HTR-8/SVneo (cell line): ENCODE data around the gene NR1H4.
"Not testable (repeated sequence)": the region's sequence is repeated elsewhere in the genome, so short reads cannot be mapped to it uniquely, and the experiment has no call there.

Experiments used
- DNase-seq: peaks from one replicate; pipeline ENCODE4 v3.0.0; 2011; ENCODE audit warnings: low spot score, mixed read lengths; ENCODE audit not compliant: insufficient read length
- FAIRE-seq: peaks from 2 replicates; lab custom pipeline; 2011; peaks lifted over from hg19 to GRCh38; lab: Jason Lieb, UNC

Gene NR1H4

GRCh38 chr12:100504804-100505203 lies 31.1 kb downstream of the NR1H4 start:
- DNase-seq, result no peak
- no peak for FAIRE-seq

DNA sequence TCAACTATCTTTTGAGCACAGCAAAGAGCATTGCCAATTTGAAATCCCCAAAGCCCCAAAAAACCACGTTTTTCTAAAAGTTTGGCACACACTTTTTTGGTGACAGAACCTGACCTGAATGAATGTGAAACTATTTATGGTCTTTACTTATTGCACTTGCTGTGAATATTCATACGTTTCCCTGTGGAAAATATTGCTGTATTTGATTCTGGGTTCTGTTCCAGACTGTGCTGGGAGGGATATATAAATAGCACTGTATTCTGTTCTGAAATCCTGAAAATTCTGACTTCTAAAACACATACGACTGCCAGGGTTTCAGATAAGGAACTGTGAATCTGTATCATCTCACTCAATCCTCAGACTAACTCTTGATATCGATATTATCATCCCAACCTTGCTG lies 35.1 kb downstream of the NR1H4 start:
- no peak for FAIRE-seq
- no peak for DNase-seq

- FAIRE-seq (no peak), DNase-seq (no peak)
These were observed 39.0 kb downstream of the NR1H4 start for GRCh38 chr12:100512692-100513091.

DNA sequence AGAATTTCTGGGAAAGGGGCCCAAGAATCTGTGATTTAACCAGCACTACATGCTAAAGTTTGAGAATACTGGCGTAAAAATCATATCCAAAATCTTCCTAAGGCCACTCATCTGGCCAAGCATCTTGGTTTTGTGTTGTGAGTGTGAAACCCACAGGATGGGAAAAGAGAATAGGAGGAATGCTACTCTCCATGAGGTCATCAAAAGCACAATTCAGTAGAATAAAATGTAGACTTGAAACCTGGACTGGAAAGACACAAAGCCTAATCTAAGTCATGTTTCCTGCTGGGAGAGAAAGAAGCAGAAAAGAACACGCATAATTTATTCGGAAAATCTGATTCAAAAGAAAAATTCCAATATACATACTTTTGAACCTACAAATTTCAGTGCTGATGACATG lies 42.3 kb downstream of the NR1H4 start:
- DNase-seq (no peak), FAIRE-seq (no peak)

DNA sequence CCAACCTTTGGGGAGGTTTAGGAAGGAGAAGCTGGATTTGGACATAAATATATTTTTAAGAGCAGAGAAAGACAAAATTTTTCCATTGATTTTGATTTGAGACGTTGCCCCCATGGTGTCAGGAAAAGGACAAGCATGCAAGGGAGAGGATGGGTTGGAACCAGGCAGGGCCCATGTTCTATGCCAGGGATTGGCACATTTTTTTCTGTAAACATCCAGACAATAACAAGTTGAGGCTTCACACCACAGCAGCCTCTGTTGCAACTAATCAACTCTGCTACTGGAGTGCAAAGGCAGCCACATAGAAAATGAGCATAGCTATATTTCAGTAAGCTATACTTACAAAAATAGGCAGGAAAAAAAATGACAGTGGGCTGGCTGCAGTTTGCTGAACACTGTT lies 44.7 kb downstream of the NR1H4 start:
- FAIRE-seq (no peak), DNase-seq (no peak)

GRCh38 chr12:100520048-100520769 lies 46.5 kb downstream of the NR1H4 start:
- no peak for FAIRE-seq
- DNase-seq, result no peak

- FAIRE-seq (no peak), DNase-seq (no peak)
These were observed 48.3 kb downstream of the NR1H4 start for GRCh38 chr12:100521958-100522357.

- DNase-seq (no peak), FAIRE-seq (no peak)
These were observed 54.4 kb downstream of the NR1H4 start for GRCh38 chr12:100528034-100528433.

DNA sequence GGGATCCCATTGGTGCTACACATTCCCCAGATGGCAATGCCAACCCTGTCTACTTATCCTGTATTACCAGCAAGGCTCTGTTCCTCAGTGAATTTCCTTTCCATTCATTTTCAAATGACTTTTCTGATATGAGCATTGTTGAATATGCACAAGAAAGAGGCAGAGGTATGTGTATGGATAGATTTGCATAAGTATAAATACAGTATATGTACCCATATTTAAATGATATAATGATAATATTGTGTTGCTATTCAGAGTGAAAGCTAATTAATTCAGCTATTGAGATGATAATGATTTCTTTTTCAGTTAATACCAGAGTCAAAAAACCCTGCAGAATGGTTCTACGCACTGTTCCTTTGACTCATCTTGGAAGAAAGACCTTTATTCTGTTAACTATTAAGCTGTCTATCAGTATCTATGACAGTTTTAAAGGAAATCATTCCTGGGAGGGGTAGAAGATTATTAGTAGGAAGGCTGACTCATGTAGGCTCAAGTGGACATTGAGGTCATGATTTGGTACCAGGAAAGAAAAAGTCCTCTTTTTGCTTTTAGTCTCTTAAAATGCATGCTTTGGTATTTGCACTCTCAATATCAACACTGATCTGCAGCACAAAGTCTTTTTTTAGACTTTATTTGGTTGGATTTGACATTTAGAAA lies 54.9 kb downstream of the NR1H4 start:
- no peak for FAIRE-seq
- DNase-seq, result no peak

GRCh38 chr12:100529756-100530350 lies 56.2 kb downstream of the NR1H4 start:
- DNase-seq, result no peak
- no peak for FAIRE-seq

GRCh38 chr12:100533376-100533775 lies 59.7 kb downstream of the NR1H4 start:
- FAIRE-seq (no peak), DNase-seq (no peak)

- FAIRE-seq, result no peak
- DNase-seq, result no peak
These were observed 61.1 kb downstream of the NR1H4 start for GRCh38 chr12:100534625-100535227.

- FAIRE-seq (no peak), DNase-seq (no peak)
These were observed 65.5 kb downstream of the NR1H4 start for GRCh38 chr12:100539202-100539601.

DNA sequence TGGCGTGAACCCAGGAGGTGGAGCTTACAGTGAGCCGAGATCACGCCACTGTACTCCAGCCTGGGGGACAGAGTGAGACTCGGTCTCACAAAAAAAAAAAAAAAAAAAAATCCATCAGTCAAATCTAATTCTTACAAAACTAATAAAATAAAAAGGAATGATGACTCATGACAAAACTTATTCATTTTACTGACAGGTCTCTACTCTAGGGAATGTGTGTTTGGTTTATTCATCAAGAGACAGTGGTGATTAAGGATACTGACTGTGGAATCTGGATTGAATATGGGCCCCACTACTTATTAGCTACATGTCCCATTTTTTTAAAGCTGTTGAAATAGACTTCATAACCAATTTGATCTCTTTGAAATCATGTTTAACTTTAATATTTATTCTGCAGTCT lies 70.5 kb downstream of the NR1H4 start:
- FAIRE-seq, result no peak
- DNase-seq, result no peak

DNA sequence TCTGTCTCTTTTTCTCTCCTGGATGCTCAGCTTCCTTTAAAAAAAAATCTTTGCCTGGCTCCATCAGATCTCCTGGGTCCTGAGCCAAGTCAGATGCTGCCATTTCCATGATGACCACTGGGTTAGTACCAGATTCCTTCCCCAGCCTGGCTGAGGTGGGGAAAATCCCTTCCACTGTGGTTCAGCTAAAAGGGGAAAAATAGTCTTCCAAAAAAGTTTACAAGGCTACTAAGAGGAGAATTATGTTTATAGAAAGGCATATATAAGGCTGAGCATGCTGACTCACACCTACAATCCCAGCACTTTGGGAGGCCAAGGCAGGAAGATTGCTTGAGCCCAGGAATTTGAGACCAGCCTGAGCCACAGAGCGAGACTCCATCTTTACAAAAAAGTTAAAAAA lies 71.4 kb downstream of the NR1H4 start:
- no peak for FAIRE-seq
- no peak for DNase-seq

GRCh38 chr12:100553936-100554335 lies 80.3 kb downstream of the NR1H4 start:
- DNase-seq, result no peak
- no peak for FAIRE-seq

DNA sequence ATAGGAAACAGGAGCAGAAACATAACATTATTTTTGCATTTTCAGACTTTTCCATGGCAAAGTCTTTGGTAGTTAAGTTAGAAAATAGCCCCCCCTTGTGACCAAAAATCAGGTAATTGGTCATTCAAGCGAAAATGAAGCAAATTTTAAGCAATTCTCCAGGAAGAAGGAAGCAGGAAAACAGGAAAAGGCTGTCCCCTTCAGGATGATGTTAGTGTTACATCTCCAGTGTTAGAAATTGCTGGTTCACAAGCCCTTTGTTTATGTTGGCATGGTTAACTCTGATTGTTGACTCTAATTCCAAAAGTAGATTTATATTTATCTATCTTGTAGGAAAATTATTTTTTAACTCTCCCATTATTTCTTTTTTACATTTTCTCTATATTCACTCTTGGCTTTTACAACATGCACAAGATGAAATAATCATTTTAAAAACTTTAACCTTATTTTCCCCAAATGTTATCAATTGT lies 81.0 kb downstream of the NR1H4 start:
- FAIRE-seq, result no peak
- DNase-seq, result peak; percentile 66

GRCh38 chr12:100555722-100556121 lies 82.1 kb downstream of the NR1H4 start:
- FAIRE-seq, result no peak
- no peak for DNase-seq

DNA sequence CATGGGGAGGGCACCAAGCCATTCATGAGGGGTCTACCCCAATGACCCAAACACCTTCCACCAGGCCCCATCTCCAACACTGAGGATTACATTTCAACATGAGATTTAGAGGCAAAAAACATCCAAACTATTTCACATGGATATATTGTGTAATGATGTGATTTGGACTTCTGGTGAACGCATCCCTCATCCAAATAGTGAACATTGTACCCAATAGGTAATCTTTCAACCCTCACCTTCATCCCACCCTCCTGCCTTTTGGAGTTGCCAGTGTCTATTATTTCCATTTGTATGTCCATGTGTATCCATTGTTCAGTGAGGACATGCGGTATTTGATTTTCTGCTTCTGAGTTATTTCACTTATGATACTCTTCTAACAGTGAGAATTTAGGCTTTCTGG lies 83.7 kb downstream of the NR1H4 start:
- DNase-seq, result no peak
- FAIRE-seq, result no peak

GRCh38 chr12:100559261-100559660 lies 85.6 kb downstream of the NR1H4 start:
- not testable (repeated sequence) for FAIRE-seq, DNase-seq

DNA sequence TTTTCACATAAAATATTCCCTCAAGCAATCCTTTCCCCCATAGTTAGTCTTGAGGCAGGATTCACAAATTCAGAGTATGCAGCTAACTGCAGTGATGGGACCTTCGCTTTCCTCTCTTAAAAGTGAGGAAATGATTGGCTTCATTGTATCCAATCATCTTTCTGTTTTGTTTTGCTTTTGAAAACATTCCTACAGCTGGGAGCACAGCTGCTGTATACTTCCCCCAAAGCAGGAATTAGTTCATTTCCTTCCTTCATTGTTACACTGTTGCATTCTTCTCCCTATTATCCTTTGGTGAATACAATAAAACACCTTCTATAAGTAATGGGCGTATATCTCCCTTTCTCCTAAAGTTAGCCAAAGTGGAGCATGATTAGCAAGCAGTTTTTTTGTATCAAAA lies 90.4 kb downstream of the NR1H4 start:
- FAIRE-seq (no peak), DNase-seq (no peak)
